Kidney (tissue), 14 donors: ENCODE data around the gene ZNF177. TPM values are rescaled to one million over a fixed set of nuclear protein-coding genes. Genes with fewer than 3 reads are reported as not detected.

Experiments
- DNase-seq, 5 donors: peaks; one replicate each; pipeline ENCODE4 v3.0.0-alpha.2; 2013 to 2020
- FAIRE-seq: peaks from 2 replicates; lab custom pipeline; 2012; peaks lifted over from hg19 to GRCh38; lab: Jason Lieb, UNC
- H3K27ac ChIP-seq, 2 donors: one replicate each; pipeline ENCODE4 v1.7.0; 2013; ENCODE audit warnings: low read depth in 2 of 2, low read length in 2 of 2, inconsistent platforms in 1 of 2
- H3K27me3 ChIP-seq: one replicate; pipeline ENCODE4 v1.7.1; 2013; ENCODE audit warnings: low read length, inconsistent platforms; ENCODE audit not compliant: control insufficient read depth, insufficient read depth
- H3K36me3 ChIP-seq, 3 donors: one replicate each; pipeline versions ENCODE4 v1.7.0 to v1.7.1; 2013; ENCODE audit warnings: low read length in 3 of 3, control low read depth in 1 of 3, inconsistent platforms in 1 of 3; ENCODE audit not compliant: insufficient read depth in 3 of 3, control insufficient read depth in 2 of 3
- H3K4me1 ChIP-seq, 3 donors: one replicate each; pipeline versions ENCODE4 v1.7.0 to v1.7.1; 2013; ENCODE audit warnings: low read length in 3 of 3, inconsistent platforms in 1 of 3, low read depth in 1 of 3; ENCODE audit not compliant: control insufficient read depth in 2 of 3, insufficient read depth in 2 of 3
- H3K4me3 ChIP-seq, 3 donors: one replicate each; pipeline versions ENCODE4 v1.7.0 to v1.8.1; 2013; ENCODE audit warnings: low read length in 3 of 3, control low read depth in 1 of 3, inconsistent platforms in 1 of 3
- H3K9ac ChIP-seq, 3 donors: one replicate each; pipeline versions ENCODE4 v1.7.0 to v1.7.1; 2013; ENCODE audit warnings: low read length in 3 of 3, control low read depth in 1 of 3, inconsistent platforms in 1 of 3
- H3K9me3 ChIP-seq, 3 donors: one replicate each; pipeline versions ENCODE4 v1.7.0 to v1.7.1; 2013; ENCODE audit warnings: low read length in 3 of 3, control low read depth in 1 of 3, inconsistent platforms in 1 of 3; ENCODE audit not compliant: control insufficient read depth in 2 of 3, insufficient read depth in 1 of 3
- CTCF ChIP-seq: IDR thresholded peaks from 3 replicates; pipeline ENCODE4 v1.5.1; 2012; ENCODE audit warnings: mild to moderate bottlenecking, moderate library complexity, borderline replicate concordance; ENCODE audit not compliant: insufficient read depth; ENCODE audit errors: extremely low read depth
- intact Hi-C: fragments of 100-400 bp; cut with DNase I; formaldehyde crosslinking; loops from one replicate; pipeline ENCODE4 v1.11.1; 2022
- polyA plus RNA-seq: library from polyadenylated mRNA; stranded (reverse); fragments of 350-450 nt; fragmentation: Illumina TruSeq; extraction: RNeasy Lipid Tissue Mini Kit (QIAGEN cat#74804); gene quantifications from one replicate; pipeline ENCODE4 v1.2.3, GENCODE V29; 2014; ENCODE audit warnings: low read depth, low replicate concordance; ENCODE audit not compliant: insufficient read depth
- total RNA-seq: library from RNA; stranded (reverse); fragmentation: NEBNext Ultra II Directional; extraction: Animal tissue kit (Norgen Biotek cat#: 25700); gene quantifications from one replicate; pipeline ENCODE4 v1.2.1, GENCODE V29; 2021
- donor health status: control.
- donor health status: control.
- donor health status: control.
- donor health status: control.
- donor health status: control.
- donor health status: DM: yes; HTN: yes; CAD: no.
- donor health status: Normal renal cell carcinoma (clear cell type).

Gene ZNF177
- total and polyA plus RNA-seq, 2 donors from 2014 or later: 1.8 to 5.7 TPM

DNA sequence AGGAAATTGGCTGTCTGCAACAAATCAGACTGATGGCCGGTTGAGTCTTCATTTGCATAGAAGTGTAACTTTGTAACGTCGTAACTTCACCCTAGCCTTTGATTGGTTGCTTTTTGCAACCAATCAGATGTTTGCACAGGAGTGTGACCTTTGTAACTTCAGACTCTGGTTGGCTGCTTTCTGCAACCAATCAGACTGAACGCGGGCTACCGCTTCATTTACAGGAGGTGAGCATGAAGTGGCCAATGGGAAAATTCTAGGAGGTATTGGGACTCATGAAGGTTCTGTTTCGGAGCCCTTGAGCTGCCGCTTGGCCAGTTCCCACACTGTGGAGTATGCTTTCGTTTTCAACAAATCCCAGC is 39.3 kb upstream of the ZNF177 start:
- Histone ChIP-seq H3K9me3 (peaks cover 2 to 22% (median 4%) of the 10 kb centered on the region in 3 donors), H3K36me3 (peaks cover 2% of the 10 kb centered on the region in 3 donors), H3K27ac (peak overlapping the region; percentile 74 to 88), H3K4me1 (peaks cover 0 to 2% (median 0%) of the 10 kb centered on the region in 3 donors), H3K4me3 (peak overlapping the region; percentile 81 to 93 (median 90)), H3K9ac (peak overlapping the region; percentile 41 to 77 (median 61)), H3K27me3 (no peaks in the 10 kb centered on the region)
- FAIRE-seq (peak; percentile 56), DNase-seq (peak in 3 of 5 donors; percentile 81 to 90 (median 84))
- no peak for TF ChIP-seq CTCF
- intact Hi-C loops: no loop called here

GRCh38 chr19:9323919-9324583 is 38.8 kb upstream of the ZNF177 start, which contains the start of gene ZNF559:
Gene ZNF559, plus strand, starts transcription at chr19:9324179. Its CDS starts 14,371 bp downstream, at chr19:9338550.
- Histone ChIP-seq H3K4me3 (peak within 1 kb of the TSS; percentile 81 to 93 (median 90)), H3K9me3 (peaks cover 4 to 26% (median 5%) of the 10 kb centered on the region in 3 donors), H3K36me3 (peaks cover 2 to 6% (median 3%) of the 10 kb centered on the region in 3 donors), H3K27me3 (no peaks in the 10 kb centered on the region), H3K9ac (peak within 1 kb of the TSS; percentile 52 to 84 (median 61)), H3K4me1 (peaks cover 0 to 2% (median 0%) of the 10 kb centered on the region in 3 donors), H3K27ac (peak within 1 kb of the TSS; percentile 76 to 88)
- intact Hi-C loops: no loop called here
- FAIRE-seq: no peak
- no peak for TF ChIP-seq CTCF
- DNase-seq: peak; percentile 98 to 99 (median 98)

DNA sequence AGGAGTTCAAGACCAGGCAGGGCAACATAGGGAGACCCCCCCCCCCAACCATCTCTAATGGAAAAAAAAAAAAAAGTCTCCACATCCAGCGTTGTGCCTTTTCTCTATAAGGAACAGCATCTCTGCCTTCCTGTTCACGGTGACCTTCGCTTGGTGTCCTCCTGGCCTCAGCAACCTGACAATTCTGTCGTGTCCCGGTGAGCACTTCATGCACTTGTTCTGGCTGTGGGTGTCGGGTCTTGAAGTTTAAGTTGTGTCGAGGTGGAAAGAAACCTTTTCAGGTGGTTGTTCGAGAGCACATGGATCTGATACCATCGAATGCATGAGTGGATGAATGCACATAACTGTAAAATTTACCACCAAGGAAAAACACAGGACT is 38.2 kb upstream of the ZNF177 start:
- H3K9ac ChIP-seq: peak overlapping the region; percentile 45 to 84 (median 52)
- H3K27ac ChIP-seq: peak overlapping the region; percentile 76 to 88
- peaks cover 2 to 6% (median 3%) of the 10 kb centered on the region in 3 donors for H3K36me3 ChIP-seq
- intact Hi-C loops: no loop called here
- no peak for TF ChIP-seq CTCF
- H3K4me1 ChIP-seq: peaks cover 0 to 2% (median 0%) of the 10 kb centered on the region in 3 donors
- peak overlapping the region; percentile 81 to 93 (median 90) for H3K4me3 ChIP-seq
- DNase-seq: no peak
- H3K27me3 ChIP-seq: no peaks in the 10 kb centered on the region
- H3K9me3 ChIP-seq: peaks cover 5 to 31% (median 6%) of the 10 kb centered on the region in 3 donors
- no peak for FAIRE-seq
